Nephron (organoid): ENCODE data around the gene PKP2.

Experiments used
- H3K27ac Mint-ChIP-seq, 3 experiments: 2 replicates each; pipeline ENCODE4 v1.8.0; 2020; ENCODE audit warnings: mixed read lengths in 3 of 3, mild to moderate bottlenecking in 2 of 3, moderate library complexity in 1 of 3
- H3K27me3 Mint-ChIP-seq: 2 replicates; pipeline ENCODE4 v1.8.0; 2021; ENCODE audit warnings: low read depth, mild to moderate bottlenecking, moderate library complexity, mixed read lengths
- H3K36me3 Mint-ChIP-seq: 2 replicates; pipeline ENCODE4 v1.8.0; 2020; ENCODE audit warnings: low read depth, mixed read lengths
- H3K4me1 Mint-ChIP-seq: 2 replicates; pipeline ENCODE4 v1.8.0; 2020; ENCODE audit warnings: mixed read lengths
- H3K4me3 Mint-ChIP-seq, 3 experiments: 2 replicates each; pipeline ENCODE4 v1.8.0; 2020; ENCODE audit warnings: mild to moderate bottlenecking in 3 of 3, mixed read lengths in 3 of 3, moderate library complexity in 2 of 3
- H3K9me3 Mint-ChIP-seq: 2 replicates; pipeline ENCODE4 v1.8.0; 2020; ENCODE audit warnings: mixed read lengths
- CTCF ChIP-seq, 3 experiments: fragments of 200-600 bp; sonication (generic); IDR thresholded peaks; one replicate each; pipeline ENCODE4 v1.5.0; 2021; ENCODE audit warnings: antibody characterized with exemption in 3 of 3; ENCODE audit not compliant: unreplicated experiment in 3 of 3

PKP2 gene

DNA sequence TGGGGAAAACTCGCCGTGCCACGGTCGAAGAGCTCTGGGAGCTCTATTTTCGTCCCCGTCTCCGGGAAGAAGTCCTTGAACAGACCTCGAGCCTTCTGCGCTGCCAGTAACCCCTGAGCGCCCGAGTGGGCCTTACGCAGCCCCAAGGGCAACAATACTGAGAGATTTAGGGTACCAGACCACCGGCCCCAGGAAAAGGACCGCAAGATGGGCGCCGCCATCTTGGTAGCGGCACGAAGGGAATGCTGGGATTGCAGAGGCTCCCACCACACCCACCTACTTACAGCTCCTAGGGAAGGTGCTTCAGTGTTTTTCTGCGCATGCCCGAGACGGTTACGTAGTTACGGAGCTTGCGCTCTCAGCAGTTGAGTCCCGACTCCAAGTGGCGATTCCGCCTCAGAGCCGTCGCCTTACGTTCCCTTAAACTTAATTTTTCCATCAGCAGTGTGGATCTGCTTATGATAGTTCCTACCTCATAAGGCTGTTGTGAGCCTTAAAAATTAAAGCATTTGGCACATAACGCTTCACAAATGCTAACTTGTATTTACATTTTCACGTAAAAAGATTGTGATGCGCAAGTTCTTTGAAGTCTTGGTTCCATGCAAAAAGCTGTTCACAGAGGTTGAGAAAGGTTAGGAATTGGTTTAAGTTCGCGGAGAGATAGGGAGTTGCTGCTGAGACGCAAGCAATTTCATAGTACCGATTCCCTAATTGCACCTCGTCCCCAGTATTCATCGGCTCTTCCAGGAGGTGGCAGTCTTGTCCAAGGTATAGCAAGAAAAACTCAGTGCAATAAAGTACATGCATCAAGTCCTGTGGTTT, 140.7 kb downstream of the PKP2 start, which contains the start of gene YARS2:
Gene YARS2, minus strand, starts transcription at position 244 of the 822 bp plus-strand sequence. Its CDS starts 23 bp downstream, at position 221.
- Mint-ChIP-seq H3K27ac (peak within 1 kb of the TSS; percentile 93 to 98 (median 94)), H3K9me3 (no peaks in the 10 kb centered on the region), H3K27me3 (peaks cover 3% of the 10 kb centered on the region), H3K36me3 (peaks cover 21% of the 10 kb centered on the region), H3K4me3 (peak within 1 kb of the TSS; percentile 84 to 94 (median 85)), H3K4me1 (peaks cover 19% of the 10 kb centered on the region)
- TF ChIP-seq CTCF (IDR thresholded peaks at IDR 0.05; ENCODE audit: unreplicated experiment in 3 of 3), result peak; percentile 92 to 94 (median 92)

DNA sequence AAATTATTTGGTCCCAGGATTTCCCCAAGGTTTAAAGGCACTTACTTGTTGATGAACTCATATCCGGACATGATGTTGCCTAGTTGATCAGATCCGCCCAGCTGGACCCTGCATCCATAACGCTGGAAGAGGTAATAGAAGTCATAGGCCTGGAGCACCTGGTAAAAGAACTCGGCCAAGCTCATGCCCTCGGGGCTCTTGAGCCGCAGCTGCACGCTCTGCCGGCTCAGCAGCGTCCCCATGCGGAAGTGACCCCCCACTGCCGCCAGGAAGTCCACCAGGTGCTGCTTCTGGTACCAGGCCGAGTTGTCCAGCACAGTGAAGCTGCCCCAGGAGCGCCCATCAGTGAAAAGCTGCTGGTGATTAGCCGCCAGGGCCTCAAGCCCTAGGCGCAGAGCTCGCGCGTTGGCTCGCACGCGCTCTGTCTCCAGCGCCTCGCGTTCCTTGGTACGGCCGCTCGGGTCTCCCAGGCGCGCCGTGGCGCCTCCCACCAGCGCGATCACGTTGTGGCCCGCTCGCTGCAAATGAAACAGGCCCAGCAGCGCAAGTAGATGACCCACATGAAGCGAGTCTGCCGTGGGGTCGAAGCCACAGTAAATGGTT, 141.4 kb downstream of the PKP2 start:
- no peaks in the 10 kb centered on the region for H3K27me3 Mint-ChIP-seq
- H3K27ac Mint-ChIP-seq, result peak overlapping the region; percentile 93 to 98 (median 94)

GRCh38 chr12:32754111-32754510, 142.5 kb downstream of the PKP2 start:
- H3K27me3 Mint-ChIP-seq, result no peaks in the 10 kb centered on the region
- H3K9me3 Mint-ChIP-seq, result no peaks in the 10 kb centered on the region
- H3K4me1 Mint-ChIP-seq, result peaks cover 19% of the 10 kb centered on the region
- peak overlapping the region; percentile 84 to 94 (median 85) for H3K4me3 Mint-ChIP-seq
- peaks cover 33% of the 10 kb centered on the region for H3K36me3 Mint-ChIP-seq
- H3K27ac Mint-ChIP-seq, result peak overlapping the region; percentile 71 to 93 (median 71)
- TF ChIP-seq CTCF (IDR thresholded peaks at IDR 0.05; ENCODE audit: unreplicated experiment in 3 of 3), result no peak

More for the DNA sequence above, 141.4 kb downstream of the PKP2 start:
- TF ChIP-seq CTCF (IDR thresholded peaks at IDR 0.05; ENCODE audit: unreplicated experiment in 3 of 3), result peak; percentile 35 to 75 (median 46)
- Mint-ChIP-seq H3K36me3 (peaks cover 27% of the 10 kb centered on the region), H3K9me3 (no peaks in the 10 kb centered on the region), H3K4me1 (peaks cover 19% of the 10 kb centered on the region), H3K4me3 (peak overlapping the region; percentile 84 to 94 (median 85))

DNA sequence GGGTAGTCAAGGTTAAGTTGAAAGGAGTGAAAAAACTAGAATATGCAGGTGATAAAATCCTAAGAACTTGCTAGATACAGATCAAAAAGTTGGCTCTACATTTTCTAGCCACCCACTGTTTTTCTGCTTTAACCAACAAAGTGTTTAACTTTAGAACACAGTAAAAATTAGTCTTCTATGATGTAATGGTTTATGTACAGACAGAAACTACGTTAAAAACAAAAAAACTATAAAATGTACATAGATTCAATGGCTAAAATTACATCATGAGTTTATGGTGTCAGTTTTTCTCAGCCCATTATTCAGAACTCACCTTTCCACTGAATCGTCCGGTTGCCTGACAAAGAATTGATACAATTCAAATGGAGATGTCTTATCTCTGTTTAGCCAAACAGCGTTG, 143.0 kb downstream of the PKP2 start:
- peaks cover 38% of the 10 kb centered on the region for H3K36me3 Mint-ChIP-seq
- H3K27me3 Mint-ChIP-seq, result no peaks in the 10 kb centered on the region
- peak overlapping the region; percentile 84 to 94 (median 85) for H3K4me3 Mint-ChIP-seq
- H3K9me3 Mint-ChIP-seq, result no peaks in the 10 kb centered on the region
- H3K4me1 Mint-ChIP-seq, result peaks cover 19% of the 10 kb centered on the region
- no peak for TF ChIP-seq CTCF (IDR thresholded peaks at IDR 0.05; ENCODE audit: unreplicated experiment in 3 of 3)
- peak overlapping the region in 2 of 3 experiments; percentile 71 to 93 for H3K27ac Mint-ChIP-seq

GRCh38 chr12:32743264-32743663, 153.3 kb downstream of the PKP2 start:
- H3K9me3 Mint-ChIP-seq, result no peaks in the 10 kb centered on the region
- no peak overlapping the region for H3K4me3 Mint-ChIP-seq
- peaks cover 10% of the 10 kb centered on the region for H3K4me1 Mint-ChIP-seq
- peaks cover 77% of the 10 kb centered on the region for H3K36me3 Mint-ChIP-seq
- H3K27ac Mint-ChIP-seq, result no peak overlapping the region
- TF ChIP-seq CTCF (IDR thresholded peaks at IDR 0.05; ENCODE audit: unreplicated experiment in 3 of 3), result no peak
- no peaks in the 10 kb centered on the region for H3K27me3 Mint-ChIP-seq
